Measurements from ENCODE around the gene RBM14.
A peak's percentile ranks its signal among the peaks of the same experiment; 100 is the strongest.
"Not testable (repeated sequence)": the region's sequence is repeated elsewhere in the genome, so short reads cannot be mapped to it uniquely, and the experiment has no call there.

Gene RBM14

GRCh38 chr11:66631883-66632282, 15.5 kb downstream of the RBM14 start:
- DNase-seq (ENCODE audit: low read depth in 2 of 2): no peak

- no peak for DNase-seq (ENCODE audit: low read depth in 2 of 2)
Observed at GRCh38 chr11:66632952-66633351, 16.5 kb downstream of the RBM14 start.

DNA sequence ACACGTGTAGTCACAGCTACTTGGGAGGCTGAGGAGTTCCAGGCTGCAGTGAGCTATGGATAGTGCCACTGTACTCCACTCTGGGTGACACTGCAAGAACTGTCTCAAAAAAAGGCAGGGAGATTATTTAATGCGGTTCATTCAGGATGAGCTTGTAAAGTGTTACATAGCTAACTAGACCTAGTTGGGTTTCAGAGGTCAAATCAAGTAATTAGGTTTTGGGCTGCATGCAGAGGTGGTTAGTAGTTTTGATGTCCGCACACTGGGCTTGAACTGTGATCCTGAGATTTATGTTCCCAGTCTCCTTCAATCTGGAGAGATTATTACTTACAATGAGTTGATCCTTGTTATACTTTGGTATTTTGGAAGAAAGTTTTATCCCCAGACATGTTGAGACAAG, 20.0 kb downstream of the RBM14 start:
- DNase-seq (ENCODE audit: low read depth in 2 of 2): no peak

GRCh38 chr11:66637557-66638176, 21.2 kb downstream of the RBM14 start:
- no peak for DNase-seq (ENCODE audit: low read depth in 2 of 2)

GRCh38 chr11:66638177-66639065, 22.0 kb downstream of the RBM14 start, which contains the start of gene RBM4:
Gene RBM4 (plus strand): TSS chr11:66638703. CDS start chr11:66639712, 1,009 bp downstream.
- peak; percentile 96 for DNase-seq (ENCODE audit: low read depth in 2 of 2)

DNA sequence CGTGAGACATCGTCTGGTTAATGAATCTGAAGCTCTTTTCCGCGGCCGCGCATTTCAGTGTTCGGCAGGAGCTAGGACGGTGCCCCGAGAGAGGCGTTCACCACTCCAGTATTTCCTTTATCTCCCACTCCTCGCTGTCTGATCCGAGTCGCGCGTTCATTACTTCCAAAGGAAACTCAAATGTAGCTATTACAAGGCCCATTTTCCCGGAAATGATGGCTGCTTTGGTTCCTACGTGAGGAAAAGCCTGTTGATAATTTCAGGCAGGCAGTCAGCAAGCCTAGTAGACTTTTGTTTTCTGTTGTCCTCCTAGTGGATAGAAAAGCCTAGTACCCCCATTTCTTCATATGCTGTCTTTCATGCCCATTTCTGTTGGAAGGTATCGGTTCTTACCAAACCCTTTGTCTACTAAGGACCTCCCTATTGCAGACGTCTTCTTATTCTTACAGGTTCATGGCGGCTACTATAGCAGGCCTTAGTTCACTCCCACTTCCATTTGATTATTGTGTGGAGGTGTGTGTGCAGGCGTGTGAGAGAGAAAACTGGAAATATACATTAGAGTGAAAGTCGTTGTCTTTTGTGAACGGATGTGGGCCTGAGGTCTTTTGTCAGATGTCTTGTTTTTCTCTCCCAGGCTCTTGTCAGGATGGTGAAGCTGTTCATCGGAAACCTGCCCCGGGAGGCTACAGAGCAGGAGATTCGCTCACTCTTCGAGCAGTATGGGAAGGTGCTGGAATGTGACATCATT, 22.8 kb downstream of the RBM14 start:
- no peak for DNase-seq (ENCODE audit: low read depth in 2 of 2)

GRCh38 chr11:66639814-66640340, 23.4 kb downstream of the RBM14 start:
- DNase-seq (ENCODE audit: low read depth in 2 of 2): not testable (repeated sequence)

DNA sequence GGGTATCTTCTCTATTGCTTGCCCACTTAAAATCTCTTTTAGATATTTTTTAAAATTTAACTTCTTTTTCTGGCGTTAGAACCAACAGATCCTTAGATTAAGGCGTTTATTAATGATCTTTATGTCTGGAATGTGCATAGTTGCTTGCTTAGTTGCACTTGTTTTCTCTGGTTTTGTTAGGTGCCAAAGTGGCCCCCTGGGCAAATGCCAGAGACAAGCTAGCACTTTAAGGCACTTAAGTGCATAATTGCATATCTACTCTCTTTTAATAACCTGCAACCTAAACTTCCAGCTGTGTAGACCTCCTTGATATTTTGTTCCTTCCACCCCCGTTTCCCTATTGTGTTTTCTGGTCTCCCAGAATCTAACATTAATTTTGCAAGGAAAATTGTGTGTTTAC, 25.4 kb downstream of the RBM14 start:
- DNase-seq (ENCODE audit: low read depth in 2 of 2): no peak

- DNase-seq (ENCODE audit: low read depth in 2 of 2): no peak
Observed at GRCh38 chr11:66643745-66644437, 27.5 kb downstream of the RBM14 start.

GRCh38 chr11:66646828-66647227, 30.4 kb downstream of the RBM14 start:
- DNase-seq (ENCODE audit: low read depth in 2 of 2): no peak

DNA sequence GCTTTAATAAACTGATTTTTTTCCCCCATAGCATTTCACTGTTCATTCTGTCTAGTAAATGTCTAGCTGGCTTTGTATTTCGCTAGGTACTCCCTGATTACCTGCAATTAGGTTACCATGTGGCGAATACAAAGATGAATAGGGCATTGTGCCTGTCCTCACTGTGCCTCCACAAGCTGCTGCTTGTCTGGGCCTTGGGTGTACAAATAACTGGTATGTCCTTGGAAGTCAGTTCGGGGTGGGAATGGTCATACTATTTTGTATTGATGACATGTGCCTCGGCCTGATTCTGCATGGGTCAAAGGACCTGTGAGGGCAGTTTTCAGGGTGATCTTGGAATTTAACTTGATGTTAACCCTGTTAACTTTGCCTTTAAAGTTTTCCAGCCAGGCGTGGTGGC, 33.5 kb downstream of the RBM14 start:
- DNase-seq (ENCODE audit: low read depth in 2 of 2): no peak

GRCh38 chr11:66651016-66651415, 34.6 kb downstream of the RBM14 start:
- DNase-seq (ENCODE audit: low read depth in 2 of 2): no peak

DNA sequence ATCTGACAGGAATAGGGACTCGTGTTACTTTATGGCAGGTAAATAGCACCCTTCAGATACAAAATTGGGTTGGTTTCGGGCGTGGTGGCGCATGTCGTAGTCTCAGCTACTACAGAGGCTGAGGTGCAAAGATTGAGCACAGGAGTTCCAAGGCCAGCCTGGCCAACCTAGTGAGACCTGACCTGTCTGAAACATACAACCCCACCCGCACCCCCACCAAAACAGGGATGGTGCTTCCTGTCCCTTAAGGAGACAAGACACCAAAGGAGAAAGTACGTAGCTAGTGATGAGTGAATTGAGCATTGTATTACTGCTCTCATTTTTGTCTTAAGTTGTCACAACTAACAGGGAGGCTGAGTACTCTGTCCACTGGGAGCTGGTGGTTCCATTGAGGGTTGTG, 36.2 kb downstream of the RBM14 start:
- no peak for DNase-seq (ENCODE audit: low read depth in 2 of 2)

DNA sequence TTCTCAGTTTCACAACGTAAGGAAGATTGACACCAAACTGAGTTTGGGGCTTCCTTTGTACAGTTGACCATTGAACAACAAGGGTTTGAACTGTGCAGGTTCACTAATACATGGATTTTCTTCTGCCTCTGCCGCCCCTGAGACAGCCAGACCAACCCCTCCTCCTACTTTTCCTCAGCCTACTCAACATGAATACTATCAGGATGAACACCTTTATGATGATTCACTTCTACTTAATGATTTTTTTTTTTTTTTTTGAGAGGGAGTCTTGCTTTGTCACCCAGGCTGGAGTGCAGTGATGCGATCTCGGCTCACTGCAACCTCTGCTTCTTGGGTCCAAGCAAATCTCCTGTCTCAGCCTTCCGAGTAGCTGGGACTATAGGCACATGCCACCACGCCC, 36.7 kb downstream of the RBM14 start:
- no peak for DNase-seq (ENCODE audit: low read depth in 2 of 2)

DNA sequence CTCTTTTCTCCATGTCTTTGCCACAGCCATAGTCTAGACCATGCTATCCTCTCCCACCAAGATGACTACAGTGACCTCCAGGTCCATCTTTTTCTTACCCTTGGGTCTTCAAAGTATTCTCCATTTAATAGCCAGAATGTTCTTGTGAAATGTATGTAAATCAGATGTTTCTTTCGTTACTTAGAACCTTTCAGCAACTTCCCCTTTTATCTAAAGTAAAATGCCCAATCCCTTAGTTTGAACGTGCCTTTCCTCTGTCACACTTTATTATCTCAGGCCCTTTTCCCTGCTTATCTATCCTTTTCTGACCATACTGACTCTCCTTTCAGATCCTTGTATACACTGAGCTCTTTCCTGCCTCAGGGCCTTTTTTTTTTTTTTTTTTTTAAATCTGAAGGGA, 43.3 kb downstream of the RBM14 start:
- DNase-seq (ENCODE audit: low read depth in 2 of 2): no peak

DNA sequence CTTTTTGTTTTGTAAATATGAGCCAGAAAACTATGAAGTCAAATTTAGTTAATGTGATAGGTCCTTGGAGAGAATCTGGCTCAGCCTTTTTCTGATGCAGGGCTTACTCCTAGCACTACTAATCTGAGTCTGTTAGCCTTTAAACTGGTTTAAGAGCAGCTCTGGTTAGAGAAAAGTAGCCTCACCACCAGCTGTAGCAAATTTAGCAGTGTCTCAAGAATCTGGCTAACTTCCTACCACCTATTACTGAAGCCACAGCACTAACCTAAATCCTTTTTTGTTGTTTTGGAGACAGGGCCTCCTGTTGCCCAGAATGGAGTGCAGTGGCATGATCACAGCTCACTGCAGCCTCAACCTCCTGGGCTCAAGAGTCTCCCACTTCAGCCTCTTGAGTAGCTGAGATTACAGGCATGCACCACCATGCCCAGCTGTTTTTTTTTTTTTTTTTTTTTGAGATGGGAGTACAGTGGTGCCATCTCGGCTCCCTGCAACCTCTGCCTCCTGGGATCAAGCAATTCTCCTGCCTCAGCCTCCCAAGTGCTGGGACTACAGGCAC, 47.4 kb downstream of the RBM14 start:
- no peak for DNase-seq (ENCODE audit: low read depth in 2 of 2)

- no peak for DNase-seq (ENCODE audit: low read depth in 2 of 2)
Observed at GRCh38 chr11:66665369-66665768, 48.9 kb downstream of the RBM14 start.

GRCh38 chr11:66670816-66671215, 54.4 kb downstream of the RBM14 start:
- no peak for DNase-seq (ENCODE audit: low read depth in 2 of 2)

DNA sequence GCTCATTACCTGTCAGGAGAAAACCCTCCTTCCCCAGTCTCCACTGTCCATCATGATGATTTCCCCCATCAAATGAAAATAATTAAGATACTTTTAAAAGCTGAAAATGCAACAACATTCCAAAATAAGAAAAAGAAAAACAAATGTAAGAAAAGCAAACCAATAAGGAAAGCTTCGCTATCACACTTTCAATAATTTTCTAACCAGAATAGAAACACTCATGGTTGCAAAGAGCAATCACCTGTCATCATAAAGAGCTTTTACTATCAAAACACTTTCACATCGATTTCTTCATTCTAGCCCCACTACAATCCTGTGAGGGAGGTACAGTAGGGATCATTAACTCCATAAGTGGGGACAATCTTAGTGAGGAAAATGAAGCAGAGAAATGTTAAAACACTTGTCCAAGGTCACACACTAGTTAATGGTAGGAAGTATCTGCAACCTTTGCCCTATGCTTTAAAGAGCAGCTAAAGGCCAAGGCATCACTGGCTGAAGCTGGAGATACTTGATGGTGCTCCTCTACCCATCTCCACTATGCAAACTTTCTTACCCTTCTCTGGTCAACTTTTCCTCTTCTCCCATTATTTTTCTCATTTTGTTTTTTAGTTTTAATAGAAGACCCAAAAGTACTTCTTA, 58.7 kb downstream of the RBM14 start:
- DNase-seq (ENCODE audit: low read depth in 2 of 2): no peak

DNA sequence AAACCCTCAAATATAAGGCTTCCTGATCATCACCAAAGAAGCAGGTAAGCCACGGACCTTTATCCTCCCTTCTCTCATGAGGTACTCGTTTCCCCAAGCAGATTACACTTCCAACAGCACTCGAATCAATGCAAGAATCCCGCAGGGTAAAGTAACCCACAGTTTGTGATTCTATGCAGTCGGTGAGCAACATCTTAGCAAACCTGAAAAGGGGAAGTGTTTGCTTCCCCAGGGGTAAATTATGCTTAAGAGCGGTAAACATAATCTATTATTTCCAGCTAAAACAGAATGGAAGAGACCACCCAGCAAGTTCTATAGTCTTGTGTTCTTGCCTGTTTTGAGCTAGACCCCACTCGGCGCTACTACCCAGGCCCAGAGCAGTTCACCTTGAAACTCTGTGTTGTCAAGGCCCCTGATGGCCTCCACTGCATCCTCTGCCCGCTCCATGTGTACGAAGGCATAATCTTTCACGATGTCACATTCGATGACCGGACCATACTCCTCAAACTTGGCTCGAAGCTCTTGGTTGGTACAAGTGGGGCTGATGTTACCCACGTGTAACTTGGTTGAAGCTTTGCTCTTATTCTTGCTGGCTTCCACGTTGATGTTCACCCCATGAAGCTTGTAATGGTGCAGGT, 60.0 kb downstream of the RBM14 start:
- no peak for DNase-seq (ENCODE audit: low read depth in 2 of 2)
